A172 (cell line): ENCODE data around the gene CAMK2D. TPM values are rescaled to one million over a fixed set of nuclear protein-coding genes. Genes with fewer than 3 reads are reported as not detected.

Experiments
- DNase-seq: peaks from one replicate; pipeline ENCODE4 v3.0.0-alpha.2; 2015; ENCODE audit warnings: low spot score
- total RNA-seq: library from RNA; depleted of rRNA; stranded (reverse); fragments of >200 nt; shearing (Covaris generic); gene quantifications from 2 replicates; pipeline ENCODE4 v1.2.3, GENCODE V29; 2014

The CAMK2D gene
- total RNA-seq, 1 experiment from 2014 or later: 31.2 TPM

DNA sequence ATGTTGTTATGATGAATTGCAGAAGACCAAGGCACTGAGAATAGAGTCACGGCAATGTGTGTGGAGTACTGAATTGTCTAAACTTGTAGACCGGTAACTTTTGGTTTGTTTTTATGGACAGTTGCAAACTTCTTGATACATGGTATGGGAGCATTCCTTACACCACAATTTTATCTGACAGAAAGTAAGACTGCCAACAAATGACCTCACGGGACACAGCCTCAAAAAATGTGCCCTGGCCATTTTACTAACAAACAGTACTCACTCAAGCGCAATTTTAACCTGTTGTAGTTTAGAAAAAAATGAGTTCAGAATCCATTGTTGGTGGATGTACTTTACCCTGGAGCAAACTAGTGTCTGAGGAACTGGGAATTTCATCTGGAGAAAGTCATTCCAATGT is 321.2 kb downstream of the CAMK2D start:
- no peak for DNase-seq

DNA sequence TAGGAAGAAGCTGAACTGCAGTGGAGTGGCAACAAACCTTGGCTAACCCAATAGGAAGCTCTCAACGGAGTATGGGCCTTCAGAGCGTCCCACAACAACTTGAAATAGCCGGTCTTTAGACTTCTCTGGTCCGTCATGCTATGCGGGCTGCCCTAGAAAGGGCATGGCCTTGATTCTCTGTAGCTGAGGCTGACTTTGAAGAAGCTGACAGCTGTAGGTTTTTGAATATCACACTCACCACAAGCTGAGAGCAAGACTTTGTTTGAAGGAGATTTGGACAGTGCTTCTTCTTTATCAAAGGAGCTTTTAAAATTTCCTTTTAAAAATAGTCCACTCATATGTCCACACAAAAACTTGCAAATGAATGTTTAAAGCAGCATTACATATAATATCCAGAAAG is 322.9 kb downstream of the CAMK2D start:
- DNase-seq: no peak

DNA sequence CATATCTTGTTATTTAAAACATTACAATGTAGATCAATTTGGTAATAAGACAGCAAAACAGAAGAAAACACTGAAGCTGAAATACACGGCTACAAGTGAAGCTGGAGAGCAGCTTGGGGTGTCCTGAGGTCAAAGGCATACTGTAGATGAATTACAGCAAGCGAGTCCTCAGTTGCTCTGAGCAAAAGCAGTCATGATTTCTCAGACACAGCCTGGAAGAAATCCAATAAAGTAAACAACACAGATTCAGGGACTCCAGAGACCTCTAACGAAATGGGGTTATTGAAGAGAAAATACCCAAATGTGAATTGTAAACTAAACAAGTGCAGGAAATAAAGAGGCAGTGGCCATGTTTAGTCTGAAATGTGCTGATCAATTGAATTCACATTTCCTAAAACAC is 324.4 kb downstream of the CAMK2D start:
- no peak for DNase-seq

DNA sequence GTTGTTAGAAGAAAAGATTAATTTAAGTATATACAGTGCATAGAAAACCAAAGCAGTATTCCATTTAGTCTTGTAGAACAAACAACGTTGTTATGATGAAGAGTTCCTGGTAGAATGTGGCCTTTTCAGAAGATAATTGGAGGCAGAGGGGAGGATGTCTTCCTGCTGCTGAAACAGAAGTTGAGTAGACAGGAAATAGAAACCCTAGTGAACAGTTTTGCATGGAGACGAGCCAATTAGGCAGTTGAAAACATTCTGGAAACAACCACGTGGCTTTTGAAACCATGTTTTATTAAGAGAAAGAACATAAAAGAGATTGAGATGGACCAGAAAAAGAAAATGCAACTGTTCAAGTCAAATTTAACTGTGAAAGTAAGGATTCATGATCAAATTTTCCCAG is 325.2 kb downstream of the CAMK2D start:
- DNase-seq: peak; percentile 67

DNA sequence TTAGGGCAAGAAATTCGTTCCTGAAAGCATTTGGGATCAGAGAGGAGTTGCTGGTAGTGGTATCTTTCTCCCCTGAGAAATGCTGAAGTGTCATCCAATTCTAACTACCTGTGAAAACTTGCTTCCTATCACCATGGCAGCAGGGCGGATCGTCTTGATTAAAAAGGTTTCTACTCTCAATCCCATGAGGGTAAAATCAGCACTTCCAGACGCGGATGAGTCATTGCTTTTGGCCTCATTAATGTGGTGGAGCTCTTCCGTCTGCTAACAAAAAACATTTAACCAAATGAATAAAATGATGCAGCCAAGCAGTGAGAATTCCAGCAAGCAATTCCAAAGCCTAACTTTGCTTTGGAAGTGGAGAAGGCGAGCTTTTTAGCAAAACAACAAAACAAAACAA is 325.6 kb downstream of the CAMK2D start:
- DNase-seq: peak; percentile 87

DNA sequence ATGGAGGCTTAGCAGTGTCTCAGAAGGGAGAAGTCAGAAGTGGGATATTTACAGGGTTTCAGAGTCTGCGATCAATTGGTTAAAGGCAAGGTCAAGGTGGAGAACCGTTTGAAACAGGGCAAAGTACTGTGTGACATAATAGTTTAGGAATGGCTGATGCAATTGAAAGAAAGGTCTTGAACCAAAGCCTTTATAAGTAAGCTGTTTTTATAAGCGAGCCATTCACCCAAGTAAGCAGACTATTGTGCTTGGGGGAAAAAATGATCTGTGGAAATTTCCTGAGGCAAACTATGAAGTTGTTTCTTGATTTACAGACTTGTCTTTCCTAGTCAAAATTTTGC is 327.3 kb downstream of the CAMK2D start:
- DNase-seq: peak; percentile 30

DNA sequence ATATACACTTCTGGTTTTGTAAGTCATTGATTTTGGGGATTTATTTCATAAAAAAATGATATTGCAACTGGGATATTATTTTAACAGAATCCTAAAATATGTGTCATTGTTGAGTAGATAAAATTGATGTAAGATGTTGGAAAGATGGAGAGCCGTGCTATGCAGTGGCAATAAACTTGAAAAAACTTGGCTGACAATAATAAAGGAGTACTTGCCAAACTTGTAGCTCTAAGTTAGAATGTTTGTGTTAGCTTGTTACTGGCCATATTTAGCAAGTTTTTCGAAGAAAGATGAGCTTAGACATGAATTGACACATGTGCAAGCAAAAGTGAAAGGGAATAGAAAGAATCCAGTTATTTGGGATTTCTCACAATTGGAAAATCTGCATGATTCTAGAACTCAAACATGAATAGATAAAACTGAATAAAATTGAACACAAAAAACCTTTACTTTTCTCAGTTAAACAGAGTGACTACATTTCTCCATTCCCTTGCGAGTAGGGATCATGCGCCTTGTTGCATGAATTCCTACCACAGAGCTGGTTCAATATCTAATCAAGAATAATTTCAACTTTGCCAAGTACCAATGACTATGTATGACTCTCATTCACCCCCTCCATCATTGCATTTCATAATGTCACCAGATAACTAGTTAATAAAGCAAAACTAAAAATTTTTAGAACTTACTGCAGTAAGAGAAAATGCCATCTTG is 327.8 kb downstream of the CAMK2D start:
- DNase-seq: no peak

DNA sequence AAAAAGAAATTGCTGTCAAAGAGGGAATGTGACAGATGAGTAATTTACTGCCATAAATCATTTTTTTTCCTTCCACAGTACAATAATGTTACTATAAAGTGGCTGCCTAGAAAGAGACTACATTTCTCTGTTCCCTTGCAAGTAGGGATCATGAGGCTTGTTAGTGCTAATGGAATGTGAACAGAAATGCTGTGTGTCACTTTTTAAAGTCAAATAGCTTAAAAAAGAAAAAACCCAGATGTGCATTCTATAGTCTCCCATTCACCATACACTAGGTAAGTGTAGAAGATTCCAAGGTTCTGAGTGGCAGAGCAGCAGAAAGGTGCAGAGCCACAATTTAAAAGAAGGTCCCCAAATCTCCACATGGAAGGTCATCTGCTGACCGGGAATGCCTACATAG is 328.4 kb downstream of the CAMK2D start:
- no peak for DNase-seq

DNA sequence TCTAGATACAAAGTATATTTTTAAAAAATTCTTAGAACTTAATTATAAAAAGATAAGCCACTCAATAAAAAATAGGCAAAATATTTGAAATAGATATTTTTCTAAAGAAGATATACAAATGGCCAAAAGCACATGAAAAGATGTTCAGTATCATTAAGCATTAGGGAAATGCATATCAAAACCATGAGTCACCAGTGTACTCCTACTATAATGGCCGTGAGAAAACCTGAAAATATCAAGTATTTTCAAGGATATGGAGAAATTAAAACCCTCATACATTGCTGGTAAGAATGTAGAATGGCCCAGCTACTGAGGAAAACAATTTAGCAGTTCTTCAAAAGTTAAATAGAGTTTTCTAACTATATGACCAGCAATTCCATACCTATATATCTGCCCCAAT is 337.9 kb downstream of the CAMK2D start:
- DNase-seq: peak; percentile 55

DNA sequence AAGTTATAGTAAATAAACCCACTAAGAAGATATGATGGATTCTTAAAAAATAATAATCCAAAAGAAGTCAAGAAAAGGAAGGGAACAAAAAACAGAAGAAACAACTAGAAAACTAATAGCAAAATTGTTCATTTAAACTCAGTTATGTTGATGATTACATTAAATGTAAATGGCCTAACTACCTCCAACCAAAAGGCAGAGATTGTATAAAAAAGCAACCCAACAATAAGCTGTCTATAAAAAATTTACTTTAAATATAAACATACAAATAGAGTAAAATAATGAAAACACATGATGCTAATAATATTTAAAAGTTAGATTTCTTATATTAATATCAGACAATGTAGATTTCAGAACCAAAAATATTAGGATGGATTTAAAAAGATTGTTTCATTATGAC is 340.6 kb downstream of the CAMK2D start:
- no peak for DNase-seq

DNA sequence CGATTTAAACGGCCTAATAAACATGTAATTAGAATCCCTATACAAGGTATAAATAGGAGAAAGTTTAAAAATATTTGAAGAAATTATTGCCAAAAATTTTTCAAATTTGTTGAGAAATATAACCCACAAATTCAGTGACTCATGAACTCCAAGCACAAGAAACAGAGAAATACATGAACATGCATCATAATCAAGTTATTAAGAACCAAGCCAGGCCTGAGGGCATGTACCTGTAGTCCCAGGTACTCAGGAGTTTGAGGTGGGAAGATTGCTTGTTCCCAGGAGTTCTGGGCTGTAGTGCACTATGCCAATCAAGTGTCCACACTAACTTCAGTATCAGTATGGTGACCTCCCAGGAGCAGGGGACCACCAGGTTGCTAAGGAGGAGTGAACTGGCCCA is 341.9 kb downstream of the CAMK2D start:
- DNase-seq: no peak

DNA sequence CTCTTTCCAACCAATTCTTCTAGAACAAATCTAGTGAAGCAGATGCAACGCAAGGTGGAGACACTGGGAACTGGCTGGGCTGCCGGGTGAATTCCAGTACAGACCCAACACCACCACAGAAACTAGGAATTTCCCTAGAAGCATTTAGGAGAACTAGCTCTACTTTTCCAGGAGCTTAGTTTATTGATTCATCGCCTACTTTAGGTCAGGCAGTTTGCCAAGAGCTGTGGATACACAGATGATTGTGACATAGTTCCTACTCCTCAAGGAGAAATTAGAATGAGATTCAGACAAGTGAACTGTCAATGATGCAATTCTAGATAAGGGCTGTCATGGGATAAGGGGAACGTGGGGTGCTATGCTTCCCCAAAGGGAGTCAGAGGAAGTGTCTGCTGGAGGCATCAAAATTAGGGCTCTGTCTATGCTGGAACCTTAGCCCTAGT is 350.0 kb downstream of the CAMK2D start:
- DNase-seq: peak; percentile 32

DNA sequence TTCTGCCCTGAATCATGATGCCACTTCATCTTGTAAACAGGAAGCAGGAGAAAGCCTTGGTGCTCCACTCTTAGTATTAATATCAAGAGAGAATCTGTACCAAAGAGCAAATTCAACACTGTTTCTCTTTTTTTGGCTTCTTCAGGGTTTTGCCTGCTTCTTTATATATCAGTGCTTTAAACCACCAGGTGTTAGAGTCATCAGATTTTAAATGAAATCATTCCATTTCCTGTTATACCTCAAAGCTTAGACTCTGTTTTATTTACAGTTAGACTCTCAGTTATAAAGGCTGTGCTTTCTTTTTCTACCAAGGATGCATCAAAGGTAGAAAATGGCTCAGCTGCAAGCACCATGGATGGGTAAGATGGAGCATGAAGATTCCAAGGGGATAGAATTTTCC is 350.9 kb downstream of the CAMK2D start:
- DNase-seq: no peak

DNA sequence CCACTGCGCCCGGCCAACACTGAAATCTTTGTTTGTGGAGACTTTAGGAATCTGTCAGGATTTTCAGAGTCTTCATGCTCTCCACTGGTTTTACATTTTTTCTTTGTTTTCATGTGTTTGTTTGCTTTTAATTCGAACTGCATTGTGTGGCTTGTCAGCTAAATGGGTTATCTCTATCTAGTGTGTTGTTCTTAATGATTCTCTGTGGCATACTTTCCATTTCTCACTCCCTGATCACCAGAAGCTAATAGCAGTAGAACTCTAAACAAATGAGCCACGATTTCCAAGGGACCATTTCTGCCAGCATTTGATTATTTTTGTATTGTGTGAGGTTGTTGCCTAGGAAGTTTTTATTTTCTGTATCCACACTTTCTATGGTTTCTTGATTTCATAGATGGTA is 352.4 kb downstream of the CAMK2D start:
- DNase-seq: no peak

DNA sequence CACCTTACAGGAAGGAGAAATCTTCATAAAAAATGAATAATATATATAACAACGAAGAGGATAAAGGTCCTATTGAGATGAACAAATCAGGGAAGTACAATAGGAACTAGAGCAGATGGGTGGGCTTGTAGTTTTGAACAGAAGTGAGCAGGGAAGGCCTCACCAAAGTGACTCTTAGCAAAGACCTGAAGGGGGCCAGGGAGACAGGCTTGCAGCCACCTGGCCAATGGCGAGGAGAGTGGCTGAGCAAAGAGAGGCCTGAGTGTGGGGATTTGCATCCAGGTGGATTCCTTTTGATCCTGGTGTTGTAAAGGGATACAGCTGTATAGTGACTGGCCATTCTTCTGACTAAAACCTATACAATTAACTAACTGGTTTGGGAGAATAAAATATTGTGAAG is 354.1 kb downstream of the CAMK2D start:
- DNase-seq: no peak

DNA sequence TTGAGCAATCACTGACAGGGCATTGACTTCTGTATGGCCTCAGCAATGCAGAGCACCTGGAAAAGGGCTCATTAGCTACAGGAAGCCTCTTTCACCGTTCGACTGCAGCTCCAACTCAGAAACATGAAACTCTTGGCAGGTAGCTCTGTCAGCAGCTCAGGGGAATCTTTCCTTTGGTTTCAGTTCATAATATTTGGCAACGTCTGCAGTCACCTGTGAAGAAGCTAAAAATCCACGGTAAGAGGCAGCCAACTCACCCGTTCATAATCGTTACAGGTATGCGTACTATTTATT is 354.9 kb downstream of the CAMK2D start:
- DNase-seq: no peak

DNA sequence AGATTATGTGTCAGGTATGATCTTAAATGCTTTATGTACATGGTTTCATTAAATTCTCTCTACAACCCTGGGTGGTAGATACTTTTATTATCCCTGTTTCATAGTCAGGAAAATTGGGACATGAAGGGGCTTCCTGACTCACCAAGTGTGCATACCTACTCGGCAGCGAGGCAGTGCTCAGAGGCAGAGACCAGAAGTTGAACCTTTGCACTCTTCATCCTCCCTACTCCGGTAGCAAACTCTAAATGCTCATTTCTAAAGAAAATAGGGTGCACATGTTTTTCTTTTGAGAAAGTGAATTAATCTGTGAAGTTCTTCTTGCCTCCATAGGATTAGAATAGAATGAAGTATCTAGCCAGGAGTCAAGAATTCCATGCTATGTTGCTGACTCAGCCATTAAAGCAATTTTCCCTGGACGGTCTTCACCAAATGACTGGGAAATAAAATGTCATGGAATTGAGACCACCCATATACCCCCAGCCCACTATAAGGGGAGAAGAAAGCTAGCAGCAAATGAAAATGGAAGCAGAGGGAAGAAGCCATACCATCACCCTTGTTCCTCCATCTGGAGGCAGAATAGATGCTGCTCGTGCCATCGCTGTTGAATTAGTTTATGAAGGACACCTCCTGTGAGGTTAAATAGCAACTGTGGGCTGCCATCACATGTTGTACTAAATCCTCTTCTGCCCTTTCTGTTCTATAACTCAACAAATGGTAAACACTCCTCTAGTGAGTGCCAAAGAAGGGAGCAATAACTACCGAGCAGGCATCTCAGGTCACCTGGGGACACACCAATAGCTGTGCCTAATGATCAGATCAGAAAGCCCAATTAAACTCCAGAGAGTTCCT is 355.4 kb downstream of the CAMK2D start:
- no peak for DNase-seq

DNA sequence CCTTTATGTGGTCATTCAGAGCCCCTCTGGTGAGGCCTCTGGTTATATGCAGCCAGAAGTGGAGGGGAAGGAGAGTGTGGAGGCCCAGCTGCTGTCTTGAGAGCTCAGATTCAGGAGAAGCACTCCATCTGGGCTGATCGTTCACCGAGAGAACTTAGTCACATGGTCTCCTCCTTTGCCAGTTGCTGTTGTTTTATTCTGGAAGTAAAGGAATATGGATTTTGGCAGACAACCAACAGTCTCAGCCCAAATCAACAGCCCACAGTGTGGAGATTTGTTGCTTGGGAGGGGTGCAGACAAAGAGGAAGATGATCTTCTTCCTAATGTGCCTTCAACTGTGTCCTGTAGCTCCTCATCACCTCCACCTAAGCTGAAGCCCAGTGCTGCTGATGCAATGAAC is 356.7 kb downstream of the CAMK2D start:
- DNase-seq: no peak

DNA sequence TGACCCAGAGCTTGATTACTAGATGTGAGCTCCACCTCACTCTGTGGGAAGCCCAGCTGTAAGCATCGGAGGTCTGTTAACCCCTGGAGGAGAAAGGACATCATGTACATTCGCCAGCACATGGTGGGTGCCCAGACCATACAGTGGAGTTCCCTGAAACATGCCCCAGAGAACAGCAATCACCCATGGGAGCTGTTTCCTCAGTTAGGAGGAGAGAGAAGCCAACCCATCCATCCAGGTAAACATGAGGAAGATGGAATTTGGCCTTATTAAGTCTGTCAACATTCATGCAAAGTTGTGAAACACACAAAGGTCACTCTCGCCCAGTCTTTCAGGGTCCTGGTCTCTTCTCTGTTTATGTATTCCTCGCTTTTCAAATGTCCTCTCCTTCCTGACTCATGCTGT is 357.4 kb downstream of the CAMK2D start:
- DNase-seq: no peak
